Measurements from ENCODE around the gene ZNF460. TPM values are rescaled to one million over a fixed set of nuclear protein-coding genes. Genes with fewer than 3 reads are reported as not detected.

ZNF460 gene
- total and polyA plus RNA-seq, 10 of the 15 experiments (the other 5 are each of a cell fraction or from before 2014, with no cell fraction given): 0.15 to 43.0 (median 8.7) TPM

DNA sequence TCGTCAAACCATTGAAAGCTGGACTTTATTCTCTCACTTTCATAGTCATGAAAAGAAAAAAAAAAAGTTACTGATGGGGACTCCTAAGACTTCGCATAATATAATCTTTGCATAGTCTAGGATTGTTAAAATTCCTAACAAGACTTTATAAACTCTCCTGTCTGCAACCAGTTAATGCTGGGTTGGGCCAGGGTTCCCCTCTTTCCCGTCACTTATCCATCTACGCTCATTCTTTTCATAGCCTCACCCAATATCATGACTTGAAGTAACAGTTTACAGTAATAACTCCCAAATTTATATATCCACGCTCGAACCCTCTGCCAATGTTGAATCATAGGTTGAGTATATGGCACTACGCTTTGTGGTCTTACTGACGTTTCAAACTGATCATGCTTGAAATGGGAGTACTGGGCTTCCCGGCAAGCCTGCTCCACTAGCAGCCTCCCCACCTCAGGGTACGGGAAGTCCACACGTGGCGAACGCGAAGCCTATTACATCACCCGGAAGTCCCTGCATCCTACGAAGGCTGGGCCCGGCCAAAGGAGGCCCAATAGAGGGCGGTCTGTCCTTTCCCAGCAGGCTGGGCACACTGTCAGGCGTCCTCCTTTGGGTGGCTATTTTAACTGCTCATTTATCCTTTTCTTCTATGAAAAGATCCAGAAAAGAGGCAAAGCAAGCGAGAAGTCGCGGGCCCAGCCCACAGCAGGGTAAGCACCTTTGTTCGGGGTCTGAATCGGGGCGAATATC is 694 bp upstream of the ZNF460 start:
- ATAC-seq (peak; percentile 85), FAIRE-seq (peak; percentile 59), DNase-seq (ENCODE audit: low read depth, low spot score) (peak; percentile 77)
- Histone ChIP-seq H3K27me3 (replicated peaks in 1 of 2; ENCODE audit: control insufficient read depth in 2 of 2, insufficient read depth in 2 of 2, low read length in 1 of 2) (no peaks in the 10 kb centered on the region), H3K9me3 (replicated peaks; ENCODE audit: control insufficient read depth, insufficient read depth, low read length) (no peaks in the 10 kb centered on the region), H3K9ac (ENCODE audit: control insufficient read depth, insufficient read depth, low read length) (peak overlapping the region; percentile 82), H3K27ac (ENCODE audit: control insufficient read depth, insufficient read depth) (peak overlapping the region; percentile 90), H2AFZ (ENCODE audit: control insufficient read depth, low read depth, low read length) (peak overlapping the region; percentile 33), H3K36me3 (ENCODE audit: control insufficient read depth in 2 of 2, insufficient read depth in 2 of 2, low read length in 1 of 2) (peaks cover 3 to 4% of the 10 kb centered on the region in 2 experiments; a peak in 2 of 4 replicates), H3K4me3 (peak overlapping the region; percentile 86), H3K4me1 (ENCODE audit: control insufficient read depth, insufficient read depth, low read length) (peaks cover 14% of the 10 kb centered on the region), H3K79me2 (ENCODE audit: control insufficient read depth, insufficient read depth, low read length) (peaks cover 43% of the 10 kb centered on the region), H3K4me2 (ENCODE audit: control insufficient read depth, insufficient read depth) (peak overlapping the region; percentile 36), H4K20me1 (ENCODE audit: control insufficient read depth, insufficient read depth) (peaks cover 3% of the 10 kb centered on the region; the same call in 1 of the 2 replicates)
- ChIA-PET POLR2A (interaction anchor here (0.5 kb wide), 1 partner anchor 965 kb away, joined by 4 read pairs; the partner anchor contains the start of gene ZSCAN5A), CTCF (interaction anchor here (0.7 kb wide), 1 partner anchor 71 kb away, joined by 3 read pairs; the partner anchor contains the start of gene ZNF304), SMC1A (ENCODE audit: uncharacterized antibody, unreplicated experiment) (no interaction called here), RAD21 (ENCODE audit: unreplicated experiment) (no interaction called here)
- 1% methylated on average over 25 of the region's 25 CpGs for WGBS (ENCODE audit: insufficient coverage, insufficient replicate concordance, low lambda C conversion rate, missing lambda C conversion rate)
- in situ Hi-C loops (cut with MboI) (no loop called here), intact Hi-C loops (cut with micrococcal nuclease; ENCODE audit: unreplicated experiment) (loop anchor here (1.0 kb wide), 3 partner anchors 39 to 88 kb away; partner anchors contain the start of genes TRAPPC2B, ZNF264, ZNF547 and ZNF805)
- TSS peak; percentile 83 for BruUV-seq (replicated peaks)
- no peak for TF ChIP-seq HCFC1 (IDR thresholded peaks at IDR 0.05; ENCODE audit: low read length)
- peak; percentile 84; the same call in 1 of the 2 replicates for TF ChIP-seq PML (IDR thresholded peaks at IDR 0.05; ENCODE audit: low read length)
- TF ChIP-seq, protein P1, sequence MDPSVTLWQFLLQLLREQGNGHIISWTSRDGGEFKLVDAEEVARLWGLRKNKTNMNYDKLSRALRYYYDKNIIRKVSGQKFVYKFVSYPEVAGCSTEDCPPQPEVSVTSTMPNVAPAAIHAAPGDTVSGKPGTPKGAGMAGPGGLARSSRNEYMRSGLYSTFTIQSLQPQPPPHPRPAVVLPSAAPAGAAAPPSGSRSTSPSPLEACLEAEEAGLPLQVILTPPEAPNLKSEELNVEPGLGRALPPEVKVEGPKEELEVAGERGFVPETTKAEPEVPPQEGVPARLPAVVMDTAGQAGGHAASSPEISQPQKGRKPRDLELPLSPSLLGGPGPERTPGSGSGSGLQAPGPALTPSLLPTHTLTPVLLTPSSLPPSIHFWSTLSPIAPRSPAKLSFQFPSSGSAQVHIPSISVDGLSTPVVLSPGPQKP (IDR thresholded peaks at IDR 0.05; ENCODE audit: low read depth, low read length): peak; percentile 86
- TF ChIP-seq FOS (IDR thresholded peaks at IDR 0.05; ENCODE audit: borderline replicate concordance, extremely low read depth, insufficient read length): no peak
- TF ChIP-seq RAD21 (IDR thresholded peaks at IDR 0.05; ENCODE audit: insufficient read depth, low read depth, low read length): peak; percentile 55
- peak; percentile 67; the same call in 1 of the 2 replicates for TF ChIP-seq TBL1XR1 (IDR thresholded peaks at IDR 0.05; ENCODE audit: low read depth, low read length)
- peak; percentile 77; the same call in 1 of the 2 replicates for TF ChIP-seq WRNIP1 (IDR thresholded peaks at IDR 0.05; ENCODE audit: borderline replicate concordance, low read depth, low read length)
- peak; percentile 64 for TF ChIP-seq SMAD1 (IDR thresholded peaks at IDR 0.05; ENCODE audit: low read depth, partially characterized antibody)
- TF ChIP-seq SREBF2 (IDR thresholded peaks at IDR 0.05; ENCODE audit: low read length): no peak
- TF ChIP-seq EED (IDR thresholded peaks at IDR 0.05; ENCODE audit: low read depth): peak; percentile 94
- TF ChIP-seq POLR2AphosphoS5 (IDR thresholded peaks at IDR 0.05; ENCODE audit: low read length): peak; percentile 92
- TF ChIP-seq, protein P2, sequence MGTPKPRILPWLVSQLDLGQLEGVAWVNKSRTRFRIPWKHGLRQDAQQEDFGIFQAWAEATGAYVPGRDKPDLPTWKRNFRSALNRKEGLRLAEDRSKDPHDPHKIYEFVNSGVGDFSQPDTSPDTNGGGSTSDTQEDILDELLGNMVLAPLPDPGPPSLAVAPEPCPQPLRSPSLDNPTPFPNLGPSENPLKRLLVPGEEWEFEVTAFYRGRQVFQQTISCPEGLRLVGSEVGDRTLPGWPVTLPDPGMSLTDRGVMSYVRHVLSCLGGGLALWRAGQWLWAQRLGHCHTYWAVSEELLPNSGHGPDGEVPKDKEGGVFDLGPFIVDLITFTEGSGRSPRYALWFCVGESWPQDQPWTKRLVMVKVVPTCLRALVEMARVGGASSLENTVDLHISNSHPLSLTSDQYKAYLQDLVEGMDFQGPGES (IDR thresholded peaks at IDR 0.05): no peak
- TF ChIP-seq SMARCA5 (IDR thresholded peaks at IDR 0.05): 0 out of 2 replicates have a peak, but pooled peaks have one; percentile 31
- TF ChIP-seq, protein P3, sequence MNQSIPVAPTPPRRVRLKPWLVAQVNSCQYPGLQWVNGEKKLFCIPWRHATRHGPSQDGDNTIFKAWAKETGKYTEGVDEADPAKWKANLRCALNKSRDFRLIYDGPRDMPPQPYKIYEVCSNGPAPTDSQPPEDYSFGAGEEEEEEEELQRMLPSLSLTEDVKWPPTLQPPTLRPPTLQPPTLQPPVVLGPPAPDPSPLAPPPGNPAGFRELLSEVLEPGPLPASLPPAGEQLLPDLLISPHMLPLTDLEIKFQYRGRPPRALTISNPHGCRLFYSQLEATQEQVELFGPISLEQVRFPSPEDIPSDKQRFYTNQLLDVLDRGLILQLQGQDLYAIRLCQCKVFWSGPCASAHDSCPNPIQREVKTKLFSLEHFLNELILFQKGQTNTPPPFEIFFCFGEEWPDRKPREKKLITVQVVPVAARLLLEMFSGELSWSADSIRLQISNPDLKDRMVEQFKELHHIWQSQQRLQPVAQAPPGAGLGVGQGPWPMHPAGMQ (IDR thresholded peaks at IDR 0.05; ENCODE audit: borderline replicate concordance): no peak
- no peak for TF ChIP-seq NFYA (IDR thresholded peaks at IDR 0.05; ENCODE audit: borderline replicate concordance, low read depth, low read length)
- TF ChIP-seq KLF5 (IDR thresholded peaks at IDR 0.05; ENCODE audit: partially characterized antibody): no peak
- TF ChIP-seq EGR1 (IDR thresholded peaks at IDR 0.05; ENCODE audit: borderline replicate concordance in 1 of 2, low read depth in 2 of 2, low read length in 2 of 2): no peak
- TF ChIP-seq BRCA1 (IDR thresholded peaks at IDR 0.05; ENCODE audit: low read depth, low read length): no peak
- no peak for TF ChIP-seq HDGF (IDR thresholded peaks at IDR 0.05)
- TF ChIP-seq SIX5 (IDR thresholded peaks at IDR 0.05; ENCODE audit: low read depth, low read length, severe bottlenecking): peak; percentile 28
